Stomach smooth muscle (tissue), 2 donors: ENCODE data around the gene POLQ.
"Not testable (repeated sequence)": the region's sequence is repeated elsewhere in the genome, so short reads cannot be mapped to it uniquely, and the experiment has no call there.

Experiments
- H3K27ac ChIP-seq: one replicate; pipeline ENCODE4 v1.7.0; 2013; ENCODE audit warnings: mild to moderate bottlenecking, low read length, inconsistent platforms
- H3K27me3 ChIP-seq, 2 donors: one replicate each; pipeline ENCODE4 v1.7.0; 2013; ENCODE audit warnings: low read length in 2 of 2; ENCODE audit not compliant: insufficient read depth in 2 of 2, control insufficient read depth in 1 of 2
- H3K36me3 ChIP-seq, 2 donors: one replicate each; pipeline ENCODE4 v1.7.0; 2013; ENCODE audit warnings: low read length in 2 of 2; ENCODE audit not compliant: control insufficient read depth in 2 of 2, insufficient read depth in 2 of 2
- H3K4me1 ChIP-seq: one replicate; pipeline ENCODE4 v1.7.0; 2013; ENCODE audit warnings: low read length; ENCODE audit not compliant: control insufficient read depth, insufficient read depth
- H3K4me3 ChIP-seq, 2 donors: one replicate each; pipeline ENCODE4 v1.7.0; 2013; ENCODE audit warnings: low read length in 2 of 2
- H3K9ac ChIP-seq, 2 donors: one replicate each; pipeline ENCODE4 v1.7.0; 2013; ENCODE audit warnings: low read length in 2 of 2, mild to moderate bottlenecking in 1 of 2
- H3K9me3 ChIP-seq, 2 donors: one replicate each; pipeline ENCODE4 v1.7.0; 2013; ENCODE audit warnings: low read length in 2 of 2; ENCODE audit not compliant: control insufficient read depth in 2 of 2
- donor health status: healthy.
- donor health status: Pancreatic carcinoma.

POLQ gene

GRCh38 chr3:121481106-121481880, 64.5 kb downstream of the POLQ start:
- H3K4me1 ChIP-seq = no peaks in the 10 kb centered on the region
- no peaks in the 10 kb centered on the region for H3K9me3 ChIP-seq
- H3K27me3 ChIP-seq = no peaks in the 10 kb centered on the region
- no peak overlapping the region for H3K27ac ChIP-seq
- no peak overlapping the region for H3K4me3 ChIP-seq
- H3K9ac ChIP-seq = no peak overlapping the region
- H3K36me3 ChIP-seq = no peaks in the 10 kb centered on the region

GRCh38 chr3:121477589-121477988, 68.2 kb downstream of the POLQ start:
- no peaks in the 10 kb centered on the region for H3K4me1 ChIP-seq
- no peak overlapping the region for H3K4me3 ChIP-seq
- no peaks in the 10 kb centered on the region for H3K36me3 ChIP-seq
- no peaks in the 10 kb centered on the region for H3K9me3 ChIP-seq
- H3K9ac ChIP-seq = no peak overlapping the region
- no peaks in the 10 kb centered on the region for H3K27me3 ChIP-seq
- H3K27ac ChIP-seq = no peak overlapping the region

DNA sequence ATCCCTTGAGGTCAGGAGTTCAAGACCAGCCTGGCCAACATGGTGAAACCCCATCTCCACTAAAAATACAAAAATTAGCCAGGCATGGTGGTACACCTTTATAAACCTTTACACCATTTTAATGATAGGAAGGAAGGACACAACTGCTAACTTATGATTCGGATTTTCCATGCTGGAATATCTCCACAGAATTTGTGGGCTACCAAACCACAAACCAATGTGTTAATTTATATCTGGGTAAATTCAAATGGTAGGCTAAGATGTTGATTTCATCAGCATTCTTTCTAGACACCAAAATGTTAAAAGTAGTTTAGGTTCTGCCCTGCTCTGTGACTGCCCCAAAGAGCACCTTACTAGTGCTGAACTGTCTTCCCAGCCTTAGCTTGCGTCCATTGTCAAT, 72.8 kb downstream of the POLQ start:
- Histone ChIP-seq H3K4me1 (no peaks in the 10 kb centered on the region), H3K27ac (no peak overlapping the region), H3K9ac (no peak overlapping the region), H3K4me3 (no peak overlapping the region), H3K36me3 (no peaks in the 10 kb centered on the region), H3K9me3 (no peaks in the 10 kb centered on the region), H3K27me3 (no peaks in the 10 kb centered on the region)

GRCh38 chr3:121467085-121467484, 78.7 kb downstream of the POLQ start:
- H3K4me3 ChIP-seq = no peak overlapping the region
- no peak overlapping the region for H3K27ac ChIP-seq
- H3K9me3 ChIP-seq = no peaks in the 10 kb centered on the region
- no peak overlapping the region for H3K9ac ChIP-seq
- no peaks in the 10 kb centered on the region for H3K4me1 ChIP-seq
- no peaks in the 10 kb centered on the region for H3K36me3 ChIP-seq
- H3K27me3 ChIP-seq = no peaks in the 10 kb centered on the region

- H3K36me3 ChIP-seq = no peaks in the 10 kb centered on the region
- H3K27me3 ChIP-seq = no peaks in the 10 kb centered on the region
- no peak overlapping the region for H3K9ac ChIP-seq
- no peaks in the 10 kb centered on the region for H3K4me1 ChIP-seq
- H3K9me3 ChIP-seq = no peaks in the 10 kb centered on the region
- no peak overlapping the region for H3K4me3 ChIP-seq
- no peak overlapping the region for H3K27ac ChIP-seq
Observed at GRCh38 chr3:121463745-121464144, 82.0 kb downstream of the POLQ start.

DNA sequence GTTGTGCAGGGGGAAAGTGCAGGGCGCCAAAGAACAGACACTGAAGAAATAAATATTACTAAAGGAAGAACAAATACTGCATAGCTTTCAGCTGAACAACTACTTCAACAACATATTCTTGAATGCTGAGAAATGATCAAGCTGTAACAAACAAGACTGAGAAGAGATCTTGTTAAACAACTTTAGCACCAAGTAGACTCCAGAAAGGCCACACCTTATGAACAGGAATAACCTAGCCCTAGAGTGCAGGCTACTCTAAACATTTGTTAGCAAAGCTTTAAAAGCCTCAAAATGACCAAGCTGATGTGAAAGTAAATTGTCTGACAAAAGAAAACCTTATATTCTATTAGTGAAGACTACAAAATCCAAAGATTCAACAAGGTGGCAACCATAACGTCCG, 83.2 kb downstream of the POLQ start:
- H3K9me3 ChIP-seq = no peaks in the 10 kb centered on the region
- no peaks in the 10 kb centered on the region for H3K36me3 ChIP-seq
- no peak overlapping the region for H3K9ac ChIP-seq
- H3K4me1 ChIP-seq = no peaks in the 10 kb centered on the region
- H3K27ac ChIP-seq = no peak overlapping the region
- H3K27me3 ChIP-seq = no peaks in the 10 kb centered on the region
- H3K4me3 ChIP-seq = no peak overlapping the region

GRCh38 chr3:121451752-121452151, 94.0 kb downstream of the POLQ start:
- H3K9ac ChIP-seq, H3K36me3 ChIP-seq, H3K27me3 ChIP-seq, H3K27ac ChIP-seq, H3K4me3 ChIP-seq, H3K4me1 ChIP-seq, H3K9me3 ChIP-seq: not testable (repeated sequence)

DNA sequence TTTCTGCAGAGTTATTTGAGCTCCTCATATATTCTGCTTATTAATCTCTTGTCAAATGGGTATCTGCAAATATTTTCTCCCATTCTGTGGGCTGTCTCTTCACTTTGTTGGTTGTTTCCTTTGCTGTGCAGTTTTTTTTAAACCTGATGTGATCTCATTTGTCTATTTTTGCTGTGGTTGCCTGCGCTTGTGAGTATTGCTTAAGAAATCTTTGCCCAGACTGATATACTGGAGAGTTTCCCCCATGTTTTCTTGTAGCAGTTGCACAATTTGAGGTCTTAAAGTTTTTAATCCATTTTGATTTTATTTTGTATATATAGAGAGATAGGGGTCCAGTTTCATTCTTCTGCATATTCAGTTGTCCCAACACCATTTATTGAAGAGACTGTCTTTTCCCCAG, 102.3 kb downstream of the POLQ start:
- Histone ChIP-seq H3K36me3 (no peaks in the 10 kb centered on the region), H3K4me3 (no peak overlapping the region), H3K9me3 (no peaks in the 10 kb centered on the region), H3K4me1 (no peaks in the 10 kb centered on the region), H3K27ac (no peak overlapping the region), H3K27me3 (no peaks in the 10 kb centered on the region), H3K9ac (no peak overlapping the region)

- H3K27me3 ChIP-seq = no peaks in the 10 kb centered on the region
- no peak overlapping the region for H3K27ac ChIP-seq
- H3K4me3 ChIP-seq = no peak overlapping the region
- no peaks in the 10 kb centered on the region for H3K9me3 ChIP-seq
- H3K9ac ChIP-seq = no peak overlapping the region
- no peaks in the 10 kb centered on the region for H3K4me1 ChIP-seq
- no peaks in the 10 kb centered on the region for H3K36me3 ChIP-seq
Observed at GRCh38 chr3:121436641-121437040, 109.1 kb downstream of the POLQ start.

- no peaks in the 10 kb centered on the region for H3K27me3 ChIP-seq
- H3K4me3 ChIP-seq = no peak overlapping the region
- no peaks in the 10 kb centered on the region for H3K9me3 ChIP-seq
- H3K9ac ChIP-seq = no peak overlapping the region
- H3K36me3 ChIP-seq = no peaks in the 10 kb centered on the region
- H3K27ac ChIP-seq = no peak overlapping the region
- H3K4me1 ChIP-seq = no peaks in the 10 kb centered on the region
Observed at GRCh38 chr3:121436074-121436473, 109.7 kb downstream of the POLQ start.

DNA sequence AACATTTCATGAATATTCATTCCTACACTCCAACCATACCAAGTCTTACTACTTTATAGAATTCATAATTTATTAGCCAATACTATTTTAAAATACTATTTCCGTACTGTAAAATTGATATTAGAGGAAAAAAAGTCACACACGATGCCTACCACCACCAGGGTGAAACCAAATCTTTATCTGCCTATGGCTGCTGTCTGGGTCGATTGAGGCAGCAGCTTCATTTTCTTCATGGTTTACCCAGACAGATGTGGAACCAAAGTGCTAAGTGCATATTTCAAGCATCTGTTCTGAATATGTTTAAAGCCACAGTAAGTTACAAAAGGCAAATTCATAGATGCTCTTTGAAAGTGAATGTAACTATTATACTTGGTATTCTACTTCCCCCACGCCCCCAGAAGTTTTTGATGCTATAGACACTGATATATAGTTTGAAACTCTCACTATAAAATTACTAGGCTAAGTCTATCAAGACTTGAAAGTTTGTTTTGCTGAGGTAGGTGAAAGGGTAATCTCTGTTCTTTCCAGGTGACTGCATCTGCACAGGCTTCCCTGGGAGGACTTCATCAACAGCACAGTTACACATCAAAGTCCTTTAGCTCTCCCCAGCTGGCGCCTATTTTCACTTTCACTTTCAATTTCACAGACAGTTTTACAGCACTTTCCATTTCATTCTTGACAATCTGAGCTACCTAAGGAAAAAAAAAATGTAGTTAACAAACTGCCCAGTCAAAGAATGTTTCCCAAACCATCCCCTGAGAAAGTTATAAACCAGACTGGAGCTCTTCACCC, 113.9 kb downstream of the POLQ start:
- Histone ChIP-seq H3K9me3 (no peaks in the 10 kb centered on the region), H3K27me3 (no peaks in the 10 kb centered on the region), H3K4me3 (peak overlapping the region; percentile 53 to 67), H3K36me3 (no peaks in the 10 kb centered on the region), H3K9ac (peak overlapping the region in 1 of 2 donors; percentile 2), H3K4me1 (no peaks in the 10 kb centered on the region), H3K27ac (no peak overlapping the region)
